ENCODE results near the gene TBC1D8.
A peak's percentile ranks its signal among the peaks of the same experiment; 100 is the strongest.

Gene TBC1D8

DNA sequence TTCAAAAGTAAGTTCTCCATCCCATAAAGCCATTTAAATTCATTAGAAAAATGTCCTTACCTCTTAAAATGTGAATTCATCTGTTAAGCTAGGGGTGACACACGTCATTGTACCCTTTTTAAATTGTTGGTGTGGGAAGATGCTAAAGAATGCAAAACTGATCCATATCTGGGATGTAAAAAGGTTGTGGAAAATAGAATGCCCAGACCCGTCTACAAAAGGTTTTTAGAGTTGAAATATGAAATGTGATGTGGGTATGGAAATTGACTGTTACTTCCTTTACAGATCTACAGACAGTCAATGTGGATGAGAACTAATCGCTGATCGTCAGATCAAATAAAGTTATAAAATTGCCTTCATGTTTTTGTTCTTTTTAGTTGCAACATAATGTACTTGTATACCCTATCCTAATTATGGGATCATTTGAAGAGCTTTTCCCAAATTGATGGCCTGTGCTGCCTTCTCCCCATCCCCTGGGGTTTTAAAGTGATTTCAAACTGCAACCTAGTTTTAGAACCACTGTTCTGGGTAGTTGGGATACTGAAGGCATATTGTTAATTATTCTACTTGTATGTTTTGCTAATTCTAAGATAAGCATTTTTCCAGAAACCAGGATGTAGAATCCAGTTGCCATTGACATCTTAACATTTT, 145.0 kb downstream of the TBC1D8 start:
- H3K4me3 ChIP-seq = no peak overlapping the region
- H3K36me3 ChIP-seq = peaks cover 81% of the 10 kb centered on the region
- no peak for TF ChIP-seq Cebpa-rat (IDR thresholded peaks at IDR 0.05)
- H3K4me1 ChIP-seq = peaks cover 63% of the 10 kb centered on the region
- H3K27me3 ChIP-seq = no peaks in the 10 kb centered on the region
- H3K9me3 ChIP-seq = no peaks in the 10 kb centered on the region
- no peak overlapping the region for H3K27ac ChIP-seq
- H3K4me2 ChIP-seq = peak overlapping the region; percentile 91; the same call in 1 of the 2 replicates
- peaks cover 88% of the 10 kb centered on the region for H4K20me1 ChIP-seq
- no peak overlapping the region for H3K9ac ChIP-seq

DNA sequence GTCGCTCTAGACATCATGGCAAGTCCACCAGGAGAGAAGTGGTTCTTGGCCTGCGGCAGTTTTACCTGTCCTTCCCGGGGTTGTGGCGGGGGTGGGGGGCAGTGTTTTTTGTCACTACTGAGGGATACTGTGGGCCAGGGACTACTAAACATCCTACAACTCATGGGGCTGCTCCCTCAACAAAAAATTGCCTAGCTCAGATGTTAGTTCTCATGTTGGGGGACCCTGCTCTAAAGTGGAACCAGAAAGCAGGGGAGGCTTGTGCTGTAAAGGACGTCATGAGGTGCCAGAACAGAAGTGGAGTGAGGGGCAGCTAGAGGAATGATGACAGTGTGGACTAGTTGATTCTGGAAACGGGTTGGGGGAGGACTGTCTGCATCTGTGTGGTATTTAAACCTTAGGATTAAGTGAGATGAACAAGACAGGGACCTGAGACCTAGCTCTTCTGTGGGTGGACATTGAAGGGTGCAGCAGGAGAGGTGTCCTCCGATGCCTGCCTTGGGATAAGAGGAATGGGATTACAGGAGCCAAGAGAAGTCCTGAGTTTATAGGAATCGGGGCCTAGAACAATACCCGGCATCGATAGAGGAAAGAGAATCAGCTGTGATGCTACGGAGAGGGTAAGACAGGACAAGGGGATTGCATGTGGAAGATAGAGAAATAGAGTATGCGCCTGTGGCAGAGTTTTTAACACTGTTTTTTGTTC, 146.4 kb downstream of the TBC1D8 start:
- peaks cover 63% of the 10 kb centered on the region for H3K4me1 ChIP-seq
- peak overlapping the region; percentile 91 for H3K4me2 ChIP-seq
- H3K27ac ChIP-seq = no peak overlapping the region
- no peaks in the 10 kb centered on the region for H3K27me3 ChIP-seq
- peak overlapping the region; percentile 91; the same call in 1 of the 2 replicates for H3K4me3 ChIP-seq
- peak overlapping the region; percentile 95 for H3K9ac ChIP-seq
- no peaks in the 10 kb centered on the region for H3K9me3 ChIP-seq
- no peak for TF ChIP-seq Cebpa-rat (IDR thresholded peaks at IDR 0.05)
- H4K20me1 ChIP-seq = peaks cover 74% of the 10 kb centered on the region
- H3K36me3 ChIP-seq = peaks cover 67% of the 10 kb centered on the region

DNA sequence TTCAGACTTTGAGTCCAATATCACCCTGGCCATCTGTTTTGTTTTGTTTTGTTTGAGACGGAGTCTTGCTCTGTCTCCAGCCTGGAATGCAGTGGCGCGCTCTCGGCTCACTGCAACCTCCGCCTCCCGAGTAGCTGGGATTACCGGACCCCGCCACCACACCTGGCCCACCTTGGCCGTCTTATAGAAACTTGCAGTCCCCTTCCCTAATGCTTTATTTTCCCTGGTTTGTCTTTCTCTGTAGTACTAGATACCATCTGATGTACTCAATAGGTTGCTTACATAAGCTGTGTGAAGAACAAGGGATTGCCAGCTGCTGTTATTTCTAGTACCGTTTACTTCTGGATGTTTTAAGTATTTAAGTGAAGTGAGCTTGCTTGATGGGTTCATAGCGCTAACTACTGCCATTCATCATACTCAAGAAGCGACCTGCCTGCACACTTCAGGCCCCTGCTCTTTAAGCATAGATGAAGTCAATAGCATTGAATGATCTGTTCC, 147.9 kb downstream of the TBC1D8 start:
- Histone ChIP-seq H4K20me1 (peaks cover 59% of the 10 kb centered on the region), H3K9me3 (no peaks in the 10 kb centered on the region), H3K36me3 (peaks cover 55% of the 10 kb centered on the region), H3K27ac (peak overlapping the region; percentile 98), H3K9ac (peak overlapping the region; percentile 95), H3K27me3 (no peaks in the 10 kb centered on the region), H3K4me1 (peaks cover 57% of the 10 kb centered on the region), H3K4me2 (peak overlapping the region; percentile 91), H3K4me3 (peak overlapping the region; percentile 91)
- no peak for TF ChIP-seq Cebpa-rat (IDR thresholded peaks at IDR 0.05)

DNA sequence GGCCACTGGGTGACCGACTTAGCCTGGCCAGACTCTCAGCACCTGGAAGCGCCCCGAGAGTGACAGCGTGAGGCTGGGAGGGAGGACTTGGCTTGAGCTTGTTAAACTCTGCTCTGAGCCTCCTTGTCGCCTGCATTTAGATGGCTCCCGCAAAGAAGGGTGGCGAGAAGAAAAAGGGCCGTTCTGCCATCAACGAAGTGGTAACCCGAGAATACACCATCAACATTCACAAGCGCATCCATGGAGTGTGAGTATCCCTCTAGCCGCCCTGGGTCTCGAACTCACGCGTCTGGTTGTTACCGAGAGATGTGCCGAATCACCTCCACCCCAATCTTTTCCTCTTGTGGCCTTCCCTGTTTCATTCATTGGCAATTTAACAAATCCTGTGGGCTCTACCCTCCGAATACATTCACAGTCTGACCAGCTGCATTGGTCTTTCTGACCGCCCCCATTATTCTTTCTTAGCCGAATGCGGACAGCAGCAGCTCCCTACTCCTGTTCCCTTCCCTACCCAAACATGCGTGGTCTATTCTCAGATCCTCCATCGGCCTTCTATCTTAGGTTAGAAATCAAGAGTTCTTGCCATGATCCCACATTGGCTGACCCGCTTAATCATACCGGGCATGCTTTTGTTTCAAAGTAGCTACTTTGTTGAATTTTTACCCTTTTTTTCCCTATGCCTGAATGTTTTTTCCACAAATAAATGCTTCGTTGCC, 148.5 kb downstream of the TBC1D8 start:
- Histone ChIP-seq H3K4me1 (peaks cover 51% of the 10 kb centered on the region), H3K27me3 (no peaks in the 10 kb centered on the region), H3K36me3 (peaks cover 49% of the 10 kb centered on the region), H4K20me1 (peaks cover 53% of the 10 kb centered on the region), H3K27ac (peak overlapping the region; percentile 98), H3K4me3 (peak overlapping the region; percentile 91), H3K9me3 (no peaks in the 10 kb centered on the region), H3K9ac (peak overlapping the region; percentile 95), H3K4me2 (peak overlapping the region; percentile 91)
- no peak for TF ChIP-seq Cebpa-rat (IDR thresholded peaks at IDR 0.05)

DNA sequence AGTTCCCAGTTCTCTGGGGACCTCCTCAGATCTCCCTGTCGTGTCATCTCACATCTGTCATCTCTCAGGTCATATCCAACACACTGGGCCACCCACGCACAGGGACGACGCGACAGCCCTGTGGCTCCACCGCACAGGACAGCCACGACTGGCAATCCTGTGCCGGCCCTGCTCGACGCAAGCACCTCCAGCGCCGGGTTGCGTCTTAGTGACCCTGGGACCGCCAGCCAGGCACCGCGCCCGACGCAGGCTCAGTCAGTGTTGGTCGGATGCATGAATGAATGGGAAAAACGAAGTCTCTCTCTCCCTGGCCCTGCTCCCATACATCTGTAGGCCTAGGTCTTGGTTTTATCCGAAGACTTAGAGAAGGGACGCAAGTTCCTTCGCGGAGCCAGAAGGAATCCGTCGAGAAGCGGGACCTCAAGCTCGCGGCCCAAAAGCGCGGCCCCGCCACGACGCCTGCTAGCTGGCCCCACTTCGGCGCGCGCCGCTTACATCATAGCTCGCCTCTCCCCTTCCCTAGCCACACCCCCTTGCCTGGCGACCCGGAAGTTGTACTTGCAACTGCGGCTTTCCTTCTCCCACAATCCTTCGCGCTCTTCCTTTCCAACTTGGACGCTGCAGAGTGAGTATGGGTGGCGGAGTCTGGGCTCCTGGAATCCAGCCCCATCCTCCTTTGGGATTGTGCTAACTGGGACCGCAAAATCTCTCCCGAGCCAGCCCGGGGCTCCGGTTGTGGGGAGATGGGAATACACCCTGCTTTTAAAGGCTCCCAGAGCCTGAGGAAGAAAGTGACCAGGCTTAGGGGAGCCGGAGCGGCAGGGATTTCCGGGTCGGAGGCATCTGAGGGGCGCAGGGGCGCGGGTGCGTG, 149.3 kb downstream of the TBC1D8 start, which contains the start of gene RPL31:
RPL31 (plus strand) TSS at position 599 of the 871 bp plus-strand sequence. CDS start 413 bp downstream, outside the sequence.
- H3K4me3 ChIP-seq = peak within 1 kb of the TSS; percentile 91
- peaks cover 41% of the 10 kb centered on the region for H3K36me3 ChIP-seq
- TF ChIP-seq Cebpa-rat (IDR thresholded peaks at IDR 0.05) = peak; percentile 71; the same call in 1 of the 2 replicates
- H3K9ac ChIP-seq = peak within 1 kb of the TSS; percentile 95
- H3K9me3 ChIP-seq = no peaks in the 10 kb centered on the region
- peaks cover 45% of the 10 kb centered on the region for H4K20me1 ChIP-seq
- H3K27ac ChIP-seq = peak within 1 kb of the TSS; percentile 98
- H3K27me3 ChIP-seq = no peaks in the 10 kb centered on the region
- peak within 1 kb of the TSS; percentile 91 for H3K4me2 ChIP-seq
- peaks cover 43% of the 10 kb centered on the region for H3K4me1 ChIP-seq

DNA sequence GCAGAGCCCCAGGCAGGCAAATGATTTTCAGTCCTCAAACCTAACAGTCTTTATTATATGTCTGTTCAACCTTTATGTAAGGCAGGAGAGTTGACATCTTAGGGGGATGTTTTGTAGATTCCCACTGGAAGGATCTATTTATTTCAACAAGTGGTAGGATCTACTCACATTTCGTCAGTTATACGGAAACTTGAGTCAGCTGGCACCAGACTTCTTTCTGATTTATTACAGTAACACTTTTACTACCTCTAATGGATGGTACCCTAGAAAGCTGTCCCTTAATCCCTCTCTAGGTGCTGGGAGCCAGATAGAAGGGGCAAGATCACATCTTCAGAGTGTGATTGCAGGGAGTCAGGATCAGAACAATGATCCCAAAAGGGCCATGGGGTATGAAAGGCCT, 151.2 kb downstream of the TBC1D8 start:
- H3K4me2 ChIP-seq = no peak overlapping the region
- H3K4me3 ChIP-seq = no peak overlapping the region
- H3K4me1 ChIP-seq = peaks cover 24% of the 10 kb centered on the region
- no peak for TF ChIP-seq Cebpa-rat (IDR thresholded peaks at IDR 0.05)
- H3K36me3 ChIP-seq = peaks cover 22% of the 10 kb centered on the region
- H3K9ac ChIP-seq = no peak overlapping the region
- H3K27me3 ChIP-seq = no peaks in the 10 kb centered on the region
- no peaks in the 10 kb centered on the region for H3K9me3 ChIP-seq
- H3K27ac ChIP-seq = no peak overlapping the region
- peaks cover 26% of the 10 kb centered on the region for H4K20me1 ChIP-seq

DNA sequence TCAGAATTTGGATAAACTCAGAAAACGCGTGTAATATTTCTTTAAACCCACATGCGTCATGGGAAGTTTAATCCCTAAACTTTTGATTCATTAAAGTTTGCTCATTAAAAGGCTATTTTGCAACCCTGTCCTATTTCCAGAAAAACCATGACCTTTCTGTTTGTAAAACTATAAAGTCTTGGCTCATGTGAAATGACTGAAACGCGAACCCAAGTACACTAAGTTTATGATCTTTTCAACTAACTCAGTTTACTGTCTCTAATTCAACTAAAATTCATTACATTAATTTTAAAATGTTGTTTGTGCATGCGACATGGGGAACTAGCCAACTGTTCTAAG, 153.0 kb downstream of the TBC1D8 start:
- Histone ChIP-seq H3K4me2 (no peak overlapping the region), H3K9ac (no peak overlapping the region), H3K27ac (no peak overlapping the region), H3K4me1 (peaks cover 6% of the 10 kb centered on the region), H3K4me3 (no peak overlapping the region), H3K9me3 (no peaks in the 10 kb centered on the region), H3K36me3 (peaks cover 4% of the 10 kb centered on the region; the same call in 1 of the 2 replicates), H4K20me1 (peaks cover 8% of the 10 kb centered on the region), H3K27me3 (no peaks in the 10 kb centered on the region)
- TF ChIP-seq Cebpa-rat (IDR thresholded peaks at IDR 0.05) = no peak

DNA sequence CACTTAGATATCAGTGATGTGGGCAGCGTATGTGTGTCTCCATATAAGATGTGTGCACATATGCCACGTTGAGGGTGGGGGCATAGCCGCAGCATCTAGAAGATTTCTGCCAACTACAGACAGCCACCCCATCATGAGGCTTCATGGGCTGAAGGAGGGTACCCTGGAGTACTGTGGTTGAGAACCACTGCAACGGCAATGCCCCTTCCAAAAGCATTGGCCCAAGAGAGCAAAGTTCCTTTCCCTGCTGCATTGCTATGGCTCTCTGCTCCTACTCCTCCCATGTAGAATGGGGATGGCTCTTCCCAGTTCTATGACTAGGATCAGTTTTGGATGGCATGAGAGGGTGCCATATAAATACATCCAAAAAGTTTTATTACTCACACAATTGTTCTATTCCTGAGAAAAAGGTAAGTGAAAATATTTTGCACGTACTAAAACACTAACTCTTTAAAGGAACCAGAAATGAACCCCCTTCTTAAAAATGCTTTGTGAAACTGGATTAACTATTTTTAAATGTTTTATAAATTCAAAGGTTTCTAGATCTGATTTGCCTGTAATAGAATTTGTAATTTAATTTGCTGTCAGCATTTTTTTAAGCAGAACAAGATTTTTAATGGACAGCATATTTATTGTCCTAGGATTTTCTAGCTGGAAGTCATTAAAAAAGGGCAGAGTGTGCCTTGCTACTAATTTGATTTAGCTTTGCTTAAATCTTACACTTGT, 153.5 kb downstream of the TBC1D8 start:
- no peak overlapping the region for H3K4me2 ChIP-seq
- H3K9me3 ChIP-seq = no peaks in the 10 kb centered on the region
- no peak overlapping the region for H3K4me3 ChIP-seq
- peaks cover 3% of the 10 kb centered on the region; the same call in 1 of the 2 replicates for H4K20me1 ChIP-seq
- H3K9ac ChIP-seq = no peak overlapping the region
- H3K27me3 ChIP-seq = no peaks in the 10 kb centered on the region
- no peaks in the 10 kb centered on the region for H3K36me3 ChIP-seq
- no peak for TF ChIP-seq Cebpa-rat (IDR thresholded peaks at IDR 0.05)
- peaks cover 5% of the 10 kb centered on the region for H3K4me1 ChIP-seq
- H3K27ac ChIP-seq = no peak overlapping the region

Measured in BLaER1 (cell line).